NCI-H2196 (cell line): ENCODE data around the gene CPTP.

ENCODE experiments used
- DNase-seq: peaks from one replicate; lab custom pipeline; 2025; ENCODE audit not compliant: unreplicated experiment; lab: John Stamatoyannopoulos, UW

CPTP gene

DNA sequence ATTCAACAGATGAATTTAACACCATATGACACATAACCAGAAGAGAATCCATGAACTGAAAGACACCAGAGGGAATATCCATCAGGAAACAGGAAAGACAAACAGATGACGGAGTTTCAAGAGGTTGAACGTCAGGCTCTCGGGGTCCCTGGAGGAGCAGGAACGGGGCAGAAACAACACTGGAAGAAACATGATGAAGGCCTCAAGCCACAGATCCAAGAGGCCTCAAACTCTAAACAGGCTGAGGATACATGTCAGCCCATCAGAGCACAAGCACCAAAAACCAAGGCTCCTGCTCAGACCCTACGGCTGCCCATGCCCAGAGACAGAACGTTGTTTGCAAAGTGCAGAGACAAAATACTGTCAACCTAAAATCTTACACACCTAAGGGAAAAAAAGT is 7.2 kb upstream of the CPTP start:
- DNase-seq: no peak

DNA sequence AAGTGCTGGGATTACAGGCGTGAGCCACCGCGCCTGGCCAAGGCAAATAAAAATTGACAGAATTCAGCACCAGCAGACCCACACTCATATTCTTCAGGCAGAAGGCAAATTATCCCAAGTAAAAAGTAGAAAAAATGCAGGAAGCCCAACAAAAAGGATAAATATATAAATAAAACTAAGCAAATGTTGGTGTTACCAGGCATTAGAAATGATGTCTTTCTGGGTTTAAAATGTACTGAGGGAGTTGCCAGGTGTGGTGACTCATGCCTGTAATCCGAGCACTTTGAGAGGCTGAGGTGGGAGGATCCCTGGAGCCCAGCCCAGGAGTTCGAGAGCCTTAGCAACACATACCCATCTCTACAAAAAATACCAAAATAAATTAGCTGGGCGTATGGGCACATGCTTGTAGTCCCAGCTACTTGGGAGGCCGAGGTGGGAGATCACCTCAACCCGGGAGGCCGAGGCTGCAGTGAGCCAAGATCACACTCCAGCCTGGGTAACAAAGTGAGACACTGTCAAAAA is 6.4 kb upstream of the CPTP start:
- DNase-seq: peak; percentile 86

DNA sequence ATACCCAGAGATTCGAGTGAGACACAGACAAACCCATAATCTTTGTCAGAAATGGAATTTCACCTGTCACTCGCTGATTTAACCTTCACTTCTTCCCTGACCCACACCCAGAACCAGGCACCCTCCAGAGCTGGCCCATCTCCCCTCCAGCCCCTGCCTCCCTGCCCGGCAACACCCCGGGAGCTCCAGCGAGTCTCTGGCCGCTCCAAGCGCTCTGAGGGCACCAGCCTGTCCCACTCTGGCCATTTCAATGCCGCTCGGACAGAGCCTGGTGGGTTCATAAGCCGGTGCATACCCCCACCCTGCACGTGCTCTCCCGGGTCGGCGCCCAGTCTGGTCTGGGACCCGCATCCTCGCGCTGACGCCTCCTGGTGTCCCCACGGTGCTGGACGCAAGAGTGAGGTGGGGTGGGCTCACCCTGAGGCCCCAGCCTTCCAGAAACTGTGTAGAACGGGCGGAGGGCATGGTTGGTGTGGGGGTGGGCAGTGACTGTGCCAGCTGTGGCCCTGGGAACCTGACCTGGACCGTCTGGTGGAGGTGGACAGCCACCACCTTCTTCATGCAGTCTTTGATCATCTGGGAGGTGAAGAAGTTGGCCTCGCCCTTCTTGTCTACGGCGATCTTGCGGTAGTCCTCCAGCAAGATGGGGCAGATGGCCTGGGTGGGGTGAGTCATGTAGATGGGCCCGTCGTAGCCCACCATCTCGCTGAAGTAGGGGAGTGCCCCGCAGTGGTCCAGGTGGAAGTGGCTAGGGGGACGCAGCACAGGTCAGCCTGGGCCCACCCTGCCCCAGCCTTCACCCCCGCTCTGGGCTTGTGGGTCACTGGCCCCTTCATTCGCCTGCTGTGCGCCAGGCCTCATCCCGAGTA is 5.6 kb upstream of the CPTP start:
- no peak for DNase-seq

DNA sequence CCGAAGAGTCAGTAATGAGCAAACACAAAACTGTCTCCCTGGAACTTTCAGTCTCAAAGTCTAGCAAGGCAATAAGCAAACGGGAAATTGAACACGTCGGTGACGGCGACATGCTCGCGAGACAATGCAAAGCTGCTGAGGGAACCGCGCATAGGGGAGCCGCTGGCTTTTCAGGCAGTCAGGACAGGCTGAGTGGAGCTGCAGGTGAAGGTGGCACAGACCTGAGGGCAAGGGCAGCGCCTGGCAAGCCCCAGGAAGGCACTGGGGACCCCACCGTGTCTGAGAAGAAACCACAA is 5.0 kb upstream of the CPTP start:
- no peak for DNase-seq

DNA sequence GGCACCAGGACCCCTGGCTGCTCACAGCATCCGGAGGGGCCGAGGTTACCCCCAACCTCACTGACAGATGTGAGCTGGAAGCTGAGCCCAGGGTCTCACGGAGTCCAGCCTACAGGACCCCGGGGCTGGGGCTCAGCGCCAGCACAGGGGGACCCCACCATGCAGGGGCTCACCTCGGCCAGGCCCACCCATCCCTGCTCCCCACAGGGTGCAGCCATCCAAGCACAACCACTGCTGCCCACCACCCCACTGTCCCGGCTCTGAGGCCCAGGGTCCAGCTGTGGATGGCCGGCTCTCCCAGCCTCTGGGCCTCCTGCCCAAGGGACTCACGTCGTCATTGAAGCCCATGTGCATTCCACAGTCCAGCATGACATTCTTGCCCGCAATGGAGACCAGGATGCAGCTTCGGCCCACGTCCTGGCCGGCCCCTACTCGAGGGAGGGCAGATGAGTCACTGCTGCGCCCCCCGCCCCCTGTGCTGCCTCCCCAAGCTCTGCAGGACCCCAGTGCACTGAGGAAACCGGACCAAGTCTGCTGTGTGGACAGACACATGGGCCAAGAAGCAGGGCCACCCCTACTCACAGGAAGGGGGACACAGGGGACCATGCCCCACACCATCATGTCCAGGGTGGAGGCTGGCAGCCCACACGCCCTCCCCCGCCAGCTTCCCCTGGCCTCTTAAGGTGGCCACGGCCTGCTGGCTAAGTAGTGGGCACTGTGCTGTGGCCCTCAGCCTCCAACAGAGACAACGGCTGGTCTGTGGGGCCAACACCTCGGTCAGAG is 3.7 kb upstream of the CPTP start:
- DNase-seq: no peak

DNA sequence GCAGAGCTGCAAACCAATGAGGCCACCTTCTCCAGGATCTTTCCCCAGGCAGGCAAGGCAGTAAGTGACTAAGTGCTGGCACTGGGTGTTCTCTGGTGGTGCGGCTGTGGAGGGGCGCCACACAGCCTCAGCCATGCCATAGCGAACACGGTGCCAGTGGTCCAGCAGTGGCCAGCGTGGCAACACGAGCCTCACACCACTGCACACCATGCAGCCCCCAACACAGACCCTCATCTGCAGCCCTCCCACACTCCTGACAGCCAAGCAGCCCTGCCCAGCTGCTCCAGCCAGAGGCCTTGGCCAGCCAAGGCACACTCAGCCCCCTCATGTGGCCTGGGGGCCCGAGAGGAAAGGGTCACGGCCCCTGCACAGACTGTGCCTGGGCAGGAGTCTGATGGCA is 3.1 kb upstream of the CPTP start:
- no peak for DNase-seq

DNA sequence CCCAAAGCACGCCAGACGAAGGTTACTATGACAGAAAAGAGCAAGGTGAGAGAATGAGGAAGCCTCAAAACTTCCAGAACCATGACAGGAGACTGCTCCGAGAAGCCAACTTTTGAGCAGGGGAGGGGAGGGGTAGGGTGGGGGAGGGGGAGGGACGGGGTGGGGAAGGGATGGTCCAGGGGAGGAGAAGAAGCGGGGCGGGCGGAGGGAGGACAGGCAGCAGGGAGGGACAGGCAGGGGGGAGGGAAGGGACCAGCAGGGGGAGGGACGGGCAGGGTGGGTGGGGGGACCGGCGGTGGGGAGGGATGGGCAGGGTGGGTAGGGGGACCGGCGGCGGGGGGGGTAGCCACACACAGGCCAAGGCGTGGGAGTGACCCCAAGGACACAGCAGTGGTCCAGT is 2.2 kb upstream of the CPTP start:
- no peak for DNase-seq

DNA sequence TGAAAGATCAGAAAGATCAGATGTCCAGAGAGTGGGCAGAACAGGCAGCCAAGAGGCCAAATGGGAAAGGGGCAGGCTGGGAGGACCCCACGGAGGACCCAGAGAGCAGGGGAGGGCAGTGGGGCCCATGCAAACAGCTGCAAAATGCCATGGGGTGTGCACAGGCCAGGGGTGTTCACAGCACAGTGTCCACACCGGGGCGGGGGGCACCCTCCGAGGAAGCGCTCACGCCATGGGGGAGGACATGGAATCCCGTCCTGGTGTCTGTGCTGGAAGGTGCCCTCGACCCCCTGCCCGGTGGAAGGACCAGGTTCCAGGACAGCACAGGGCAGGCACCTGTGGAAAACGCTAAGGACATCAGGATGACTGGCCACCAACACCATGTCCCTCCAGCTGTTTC is 1.6 kb upstream of the CPTP start:
- DNase-seq: no peak

DNA sequence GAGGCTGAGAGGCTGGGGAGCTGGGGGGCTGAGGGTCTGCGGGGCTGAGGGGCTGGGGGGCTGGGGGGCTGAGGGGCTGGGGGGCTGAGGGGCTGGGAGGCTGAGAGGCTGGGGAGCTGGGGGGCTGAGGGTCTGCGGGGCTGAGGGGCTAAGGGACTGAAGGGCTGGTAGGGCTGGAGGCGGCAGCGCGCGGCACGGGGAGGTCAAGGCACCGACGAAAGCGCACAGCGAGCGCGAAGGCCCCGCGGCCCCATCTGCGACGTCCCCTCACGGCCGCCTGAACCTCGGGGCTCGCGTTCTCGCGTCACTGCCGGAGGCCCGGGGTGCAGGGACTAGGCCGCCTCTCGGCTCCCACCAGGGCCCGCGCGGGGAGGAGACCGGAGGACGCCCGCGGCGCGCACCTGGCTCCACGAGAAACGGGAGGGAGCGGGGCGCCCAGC is 498 bp upstream of the CPTP start:
- no peak for DNase-seq

DNA sequence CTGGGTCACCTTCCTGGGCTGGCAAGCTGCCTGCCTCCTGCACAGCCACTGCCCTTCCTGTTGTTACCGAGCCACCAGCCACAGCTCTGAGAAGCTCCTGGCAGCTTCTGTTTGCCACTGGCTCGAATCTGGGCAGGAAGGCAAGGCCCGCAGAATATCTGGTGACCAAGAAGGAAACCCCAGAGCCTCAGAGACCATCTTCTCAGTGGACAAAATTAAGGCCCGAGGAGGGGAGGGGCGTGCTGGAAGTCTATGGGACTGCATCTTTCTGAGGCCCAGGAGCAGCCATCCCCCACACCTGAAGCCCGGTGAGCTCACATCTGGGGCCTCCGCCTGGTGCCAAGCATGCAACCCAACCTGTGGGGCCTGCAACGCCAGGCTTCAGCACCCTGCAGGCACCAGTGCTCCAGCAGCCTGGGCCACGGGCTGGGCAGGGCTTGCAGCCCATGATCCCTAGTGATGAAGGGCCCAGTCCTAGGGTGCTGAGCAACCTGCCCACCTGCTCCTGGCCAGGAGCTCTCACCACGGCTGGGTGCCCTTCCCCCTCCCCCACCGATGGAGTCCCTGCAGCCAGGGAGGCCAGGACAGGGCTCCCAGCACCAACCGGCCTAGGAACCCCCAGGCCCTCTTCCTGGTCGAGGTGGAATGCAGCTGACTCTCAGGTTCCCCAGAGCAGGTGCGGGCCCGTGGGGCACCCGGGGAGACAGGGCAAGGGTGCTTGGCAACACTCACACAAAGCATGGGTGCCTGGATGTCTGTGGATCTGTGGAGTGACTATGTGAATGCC is 879 bp downstream of the CPTP start:
- DNase-seq: no peak

DNA sequence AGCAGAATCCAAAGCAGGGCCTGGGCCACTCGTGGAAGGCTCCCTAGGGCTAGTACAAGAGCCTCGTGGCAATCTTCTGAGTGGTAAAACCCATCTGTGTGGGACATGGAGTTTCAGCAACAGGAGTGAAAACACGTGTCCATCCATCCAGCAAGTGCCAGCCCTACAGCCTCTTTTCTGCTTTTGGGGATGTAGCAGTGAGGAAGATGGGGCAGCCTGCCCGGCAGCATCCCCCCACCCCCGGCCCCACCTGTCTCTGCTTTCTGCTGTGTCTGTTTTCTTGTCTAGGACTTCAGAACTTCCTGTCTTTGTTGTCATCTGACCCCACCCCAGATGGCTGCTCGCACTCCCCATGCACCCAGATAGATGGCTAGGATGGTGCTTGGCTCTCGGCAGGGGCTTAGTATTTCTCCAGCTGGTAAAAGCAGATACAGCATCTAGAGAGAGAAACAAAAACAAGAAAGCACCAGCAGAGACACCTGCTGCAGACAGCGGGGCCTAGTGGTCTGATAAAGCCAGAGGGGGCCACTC is 1.5 kb downstream of the CPTP start:
- no peak for DNase-seq

DNA sequence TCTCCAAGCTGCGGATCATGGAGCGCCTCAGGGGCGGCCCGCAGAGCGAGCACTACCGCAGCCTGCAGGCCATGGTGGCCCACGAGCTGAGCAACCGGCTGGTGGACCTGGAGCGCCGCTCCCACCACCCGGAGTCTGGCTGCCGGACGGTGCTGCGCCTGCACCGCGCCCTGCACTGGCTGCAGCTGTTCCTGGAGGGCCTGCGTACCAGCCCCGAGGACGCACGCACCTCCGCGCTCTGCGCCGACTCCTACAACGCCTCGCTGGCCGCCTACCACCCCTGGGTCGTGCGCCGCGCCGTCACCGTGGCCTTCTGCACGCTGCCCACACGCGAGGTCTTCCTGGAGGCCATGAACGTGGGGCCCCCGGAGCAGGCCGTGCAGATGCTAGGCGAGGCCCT is 2.7 kb downstream of the CPTP start:
- DNase-seq: no peak

DNA sequence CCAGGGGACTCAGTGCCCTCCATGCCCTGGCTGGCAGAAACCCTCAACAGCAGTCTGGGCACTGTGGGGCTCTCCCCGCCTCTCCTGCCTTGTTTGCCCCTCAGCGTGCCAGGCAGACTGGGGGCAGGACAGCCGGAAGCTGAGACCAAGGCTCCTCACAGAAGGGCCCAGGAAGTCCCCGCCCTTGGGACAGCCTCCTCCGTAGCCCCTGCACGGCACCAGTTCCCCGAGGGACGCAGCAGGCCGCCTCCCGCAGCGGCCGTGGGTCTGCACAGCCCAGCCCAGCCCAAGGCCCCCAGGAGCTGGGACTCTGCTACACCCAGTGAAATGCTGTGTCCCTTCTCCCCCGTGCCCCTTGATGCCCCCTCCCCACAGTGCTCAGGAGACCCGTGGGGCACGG is 3.7 kb downstream of the CPTP start:
- DNase-seq: no peak

DNA sequence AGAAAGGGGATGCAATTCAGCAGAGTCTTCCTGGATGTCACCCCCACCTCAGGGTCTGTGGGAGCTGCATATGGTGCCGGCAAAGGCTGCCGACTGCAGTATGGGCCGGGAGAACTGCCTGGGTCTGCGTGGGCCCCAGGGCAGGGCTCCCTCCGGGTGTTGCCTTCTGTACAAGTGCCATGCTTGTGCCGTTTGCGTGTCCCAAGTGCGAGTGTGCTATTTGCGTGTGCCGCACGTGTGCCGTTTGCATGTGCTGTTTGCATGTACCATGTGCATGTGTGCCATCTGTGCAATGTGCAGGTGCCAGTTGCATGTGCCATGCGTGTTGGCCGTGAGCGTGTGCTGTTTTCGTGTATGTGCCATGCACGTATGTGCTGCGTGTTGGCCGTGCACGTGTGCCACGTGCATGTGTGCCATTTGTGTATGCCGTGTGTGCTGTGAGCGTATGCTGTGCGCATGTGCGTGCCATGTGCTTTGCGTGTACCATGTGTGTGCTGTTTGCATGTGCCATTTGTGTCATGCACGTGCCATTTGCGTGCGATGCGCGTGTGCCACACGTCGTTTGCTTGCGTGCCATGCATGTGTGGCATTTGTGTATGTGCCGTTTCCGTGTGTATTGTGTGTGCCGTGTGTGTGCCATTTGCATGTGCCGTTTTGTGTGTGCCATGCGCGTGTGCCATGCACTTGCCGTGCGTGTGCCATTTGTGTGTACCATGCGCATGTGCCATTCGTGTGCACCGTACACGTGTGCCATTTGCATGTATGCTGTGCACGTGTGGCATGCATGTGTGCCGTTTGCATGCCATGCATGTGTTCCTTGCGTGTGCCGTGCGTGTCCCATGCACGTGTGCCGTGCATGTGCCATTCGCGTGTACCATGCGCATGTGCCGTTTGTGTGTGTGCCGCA is 5.0 kb downstream of the CPTP start:
- DNase-seq: no peak

DNA sequence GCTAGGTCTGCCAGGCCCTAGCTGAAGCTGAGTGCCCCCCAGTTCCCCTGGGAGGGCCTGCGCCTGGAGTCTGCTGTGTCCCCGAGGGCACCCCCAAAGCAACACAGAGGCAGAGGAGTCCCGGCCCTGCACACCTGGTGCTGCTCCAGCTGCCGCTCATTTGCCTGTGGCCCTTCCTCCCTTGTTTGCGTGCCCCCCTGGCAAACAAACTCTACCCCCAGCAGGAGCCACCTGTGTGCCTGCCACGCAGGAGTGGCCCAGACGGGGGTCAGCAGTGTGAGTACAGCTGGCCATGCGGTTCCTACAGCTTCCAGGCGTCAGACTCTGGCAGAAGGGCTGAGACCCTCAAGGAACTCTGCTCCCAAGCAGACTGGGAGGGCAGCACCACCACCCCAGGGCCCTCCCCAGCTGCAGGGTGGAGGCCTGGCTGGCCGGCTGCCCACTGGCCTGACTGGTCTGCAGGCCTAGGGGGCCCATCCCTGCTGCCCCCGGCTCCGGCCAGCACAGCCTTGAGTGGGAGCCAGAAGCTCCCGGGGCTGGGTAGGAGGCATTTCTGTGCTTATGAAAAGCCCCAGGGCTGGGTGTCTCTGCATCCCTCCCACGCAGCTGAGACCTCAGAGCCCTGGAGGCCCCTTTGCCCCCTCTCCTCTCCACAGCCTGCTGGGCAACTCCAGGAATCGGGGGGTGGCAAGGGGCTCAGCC is 5.9 kb downstream of the CPTP start:
- no peak for DNase-seq

DNA sequence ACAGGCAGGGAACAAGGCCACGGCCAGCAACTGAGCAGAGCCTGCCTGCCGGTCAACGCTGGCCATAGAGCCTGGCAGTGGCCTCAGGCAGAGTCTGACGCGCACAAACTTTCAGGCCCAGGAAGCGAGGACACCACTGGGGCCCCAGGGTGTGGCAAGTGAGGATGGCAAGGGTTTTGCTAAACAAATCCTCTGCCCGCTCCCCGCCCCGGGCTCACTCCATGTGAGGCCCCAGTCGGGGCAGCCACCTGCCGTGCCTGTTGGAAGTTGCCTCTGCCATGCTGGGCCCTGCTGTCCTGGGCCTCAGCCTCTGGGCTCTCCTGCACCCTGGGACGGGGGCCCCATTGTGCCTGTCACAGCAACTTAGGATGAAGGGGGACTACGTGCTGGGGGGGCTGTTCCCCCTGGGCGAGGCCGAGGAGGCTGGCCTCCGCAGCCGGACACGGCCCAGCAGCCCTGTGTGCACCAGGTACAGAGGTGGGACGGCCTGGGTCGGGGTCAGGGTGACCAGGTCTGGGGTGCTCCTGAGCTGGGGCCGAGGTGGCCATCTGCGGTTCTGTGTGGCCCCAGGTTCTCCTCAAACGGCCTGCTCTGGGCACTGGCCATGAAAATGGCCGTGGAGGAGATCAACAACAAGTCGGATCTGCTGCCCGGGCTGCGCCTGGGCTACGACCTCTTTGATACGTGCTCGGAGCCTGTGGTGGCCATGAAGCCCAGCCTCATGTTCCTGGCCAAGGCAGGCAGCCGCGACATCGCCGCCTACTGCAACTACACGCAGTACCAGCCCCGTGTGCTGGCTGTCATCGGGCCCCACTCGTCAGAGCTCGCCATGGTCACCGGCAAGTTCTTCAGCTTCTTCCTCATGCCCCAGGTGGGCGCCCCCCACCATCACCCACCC is 6.7 kb downstream of the CPTP start, which contains the start of gene TAS1R3:
TSS of gene TAS1R3 (plus strand) at position 213 of the 898 bp plus-strand sequence. CDS start at position 279, 66 bp downstream.
- no peak for DNase-seq

DNA sequence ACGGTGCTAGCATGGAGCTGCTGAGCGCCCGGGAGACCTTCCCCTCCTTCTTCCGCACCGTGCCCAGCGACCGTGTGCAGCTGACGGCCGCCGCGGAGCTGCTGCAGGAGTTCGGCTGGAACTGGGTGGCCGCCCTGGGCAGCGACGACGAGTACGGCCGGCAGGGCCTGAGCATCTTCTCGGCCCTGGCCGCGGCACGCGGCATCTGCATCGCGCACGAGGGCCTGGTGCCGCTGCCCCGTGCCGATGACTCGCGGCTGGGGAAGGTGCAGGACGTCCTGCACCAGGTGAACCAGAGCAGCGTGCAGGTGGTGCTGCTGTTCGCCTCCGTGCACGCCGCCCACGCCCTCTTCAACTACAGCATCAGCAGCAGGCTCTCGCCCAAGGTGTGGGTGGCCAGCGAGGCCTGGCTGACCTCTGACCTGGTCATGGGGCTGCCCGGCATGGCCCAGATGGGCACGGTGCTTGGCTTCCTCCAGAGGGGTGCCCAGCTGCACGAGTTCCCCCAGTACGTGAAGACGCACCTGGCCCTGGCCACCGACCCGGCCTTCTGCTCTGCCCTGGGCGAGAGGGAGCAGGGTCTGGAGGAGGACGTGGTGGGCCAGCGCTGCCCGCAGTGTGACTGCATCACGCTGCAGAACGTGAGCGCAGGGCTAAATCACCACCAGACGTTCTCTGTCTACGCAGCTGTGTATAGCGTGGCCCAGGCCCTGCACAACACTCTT is 7.6 kb downstream of the CPTP start:
- no peak for DNase-seq
